ENCODE results near the gene DDO. TPM values are rescaled to one million over a fixed set of nuclear protein-coding genes. Genes with fewer than 3 reads are reported as not detected.

DDO gene
- total and polyA plus RNA-seq, 2 experiments from 2014 or later = 0.10 TPM; not detected in 1

GRCh38 chr6:110390404-110390803 lies 25.0 kb downstream of the DDO start:
- H4K20me1 ChIP-seq (replicated peaks; ENCODE audit: insufficient read depth) = no peaks in the 10 kb centered on the region
- H3K27me3 ChIP-seq (ENCODE audit: insufficient read depth) = no peaks in the 10 kb centered on the region
- H3K4me1 Mint-ChIP-seq = peaks cover 9% of the 10 kb centered on the region
- no peak for DNase-seq (ENCODE audit: low spot score)
- H2AFZ ChIP-seq = no peak overlapping the region
- H3K79me2 ChIP-seq (replicated peaks; ENCODE audit: insufficient read depth) = no peaks in the 10 kb centered on the region
- H3K4me2 ChIP-seq = no peak overlapping the region
- peaks cover 1% of the 10 kb centered on the region for H3K27me3 Mint-ChIP-seq (ENCODE audit: insufficient read depth, low read depth, poor library complexity)
- H3K36me3 Mint-ChIP-seq (ENCODE audit: low read depth) = no peaks in the 10 kb centered on the region
- H3F3A ChIP-seq (replicated peaks; ENCODE audit: low read depth) = no peaks in the 10 kb centered on the region
- peaks cover 3% of the 10 kb centered on the region for H3K4me1 ChIP-seq (ENCODE audit: insufficient read depth)
- H3K36me3 ChIP-seq (ENCODE audit: insufficient read depth) = no peaks in the 10 kb centered on the region
- H3K27ac Mint-ChIP-seq = no peak overlapping the region
- no peak for TF ChIP-seq JUNB (IDR thresholded peaks at IDR 0.05; ENCODE audit: unreplicated experiment)
- TF ChIP-seq POLR2AphosphoS5 (IDR thresholded peaks at IDR 0.05; ENCODE audit: low read depth) = no peak
- TF ChIP-seq, protein P1, sequence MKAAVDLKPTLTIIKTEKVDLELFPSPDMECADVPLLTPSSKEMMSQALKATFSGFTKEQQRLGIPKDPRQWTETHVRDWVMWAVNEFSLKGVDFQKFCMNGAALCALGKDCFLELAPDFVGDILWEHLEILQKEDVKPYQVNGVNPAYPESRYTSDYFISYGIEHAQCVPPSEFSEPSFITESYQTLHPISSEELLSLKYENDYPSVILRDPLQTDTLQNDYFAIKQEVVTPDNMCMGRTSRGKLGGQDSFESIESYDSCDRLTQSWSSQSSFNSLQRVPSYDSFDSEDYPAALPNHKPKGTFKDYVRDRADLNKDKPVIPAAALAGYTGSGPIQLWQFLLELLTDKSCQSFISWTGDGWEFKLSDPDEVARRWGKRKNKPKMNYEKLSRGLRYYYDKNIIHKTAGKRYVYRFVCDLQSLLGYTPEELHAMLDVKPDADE (IDR thresholded peaks at IDR 0.05) = no peak
- TF ChIP-seq, protein P2, sequence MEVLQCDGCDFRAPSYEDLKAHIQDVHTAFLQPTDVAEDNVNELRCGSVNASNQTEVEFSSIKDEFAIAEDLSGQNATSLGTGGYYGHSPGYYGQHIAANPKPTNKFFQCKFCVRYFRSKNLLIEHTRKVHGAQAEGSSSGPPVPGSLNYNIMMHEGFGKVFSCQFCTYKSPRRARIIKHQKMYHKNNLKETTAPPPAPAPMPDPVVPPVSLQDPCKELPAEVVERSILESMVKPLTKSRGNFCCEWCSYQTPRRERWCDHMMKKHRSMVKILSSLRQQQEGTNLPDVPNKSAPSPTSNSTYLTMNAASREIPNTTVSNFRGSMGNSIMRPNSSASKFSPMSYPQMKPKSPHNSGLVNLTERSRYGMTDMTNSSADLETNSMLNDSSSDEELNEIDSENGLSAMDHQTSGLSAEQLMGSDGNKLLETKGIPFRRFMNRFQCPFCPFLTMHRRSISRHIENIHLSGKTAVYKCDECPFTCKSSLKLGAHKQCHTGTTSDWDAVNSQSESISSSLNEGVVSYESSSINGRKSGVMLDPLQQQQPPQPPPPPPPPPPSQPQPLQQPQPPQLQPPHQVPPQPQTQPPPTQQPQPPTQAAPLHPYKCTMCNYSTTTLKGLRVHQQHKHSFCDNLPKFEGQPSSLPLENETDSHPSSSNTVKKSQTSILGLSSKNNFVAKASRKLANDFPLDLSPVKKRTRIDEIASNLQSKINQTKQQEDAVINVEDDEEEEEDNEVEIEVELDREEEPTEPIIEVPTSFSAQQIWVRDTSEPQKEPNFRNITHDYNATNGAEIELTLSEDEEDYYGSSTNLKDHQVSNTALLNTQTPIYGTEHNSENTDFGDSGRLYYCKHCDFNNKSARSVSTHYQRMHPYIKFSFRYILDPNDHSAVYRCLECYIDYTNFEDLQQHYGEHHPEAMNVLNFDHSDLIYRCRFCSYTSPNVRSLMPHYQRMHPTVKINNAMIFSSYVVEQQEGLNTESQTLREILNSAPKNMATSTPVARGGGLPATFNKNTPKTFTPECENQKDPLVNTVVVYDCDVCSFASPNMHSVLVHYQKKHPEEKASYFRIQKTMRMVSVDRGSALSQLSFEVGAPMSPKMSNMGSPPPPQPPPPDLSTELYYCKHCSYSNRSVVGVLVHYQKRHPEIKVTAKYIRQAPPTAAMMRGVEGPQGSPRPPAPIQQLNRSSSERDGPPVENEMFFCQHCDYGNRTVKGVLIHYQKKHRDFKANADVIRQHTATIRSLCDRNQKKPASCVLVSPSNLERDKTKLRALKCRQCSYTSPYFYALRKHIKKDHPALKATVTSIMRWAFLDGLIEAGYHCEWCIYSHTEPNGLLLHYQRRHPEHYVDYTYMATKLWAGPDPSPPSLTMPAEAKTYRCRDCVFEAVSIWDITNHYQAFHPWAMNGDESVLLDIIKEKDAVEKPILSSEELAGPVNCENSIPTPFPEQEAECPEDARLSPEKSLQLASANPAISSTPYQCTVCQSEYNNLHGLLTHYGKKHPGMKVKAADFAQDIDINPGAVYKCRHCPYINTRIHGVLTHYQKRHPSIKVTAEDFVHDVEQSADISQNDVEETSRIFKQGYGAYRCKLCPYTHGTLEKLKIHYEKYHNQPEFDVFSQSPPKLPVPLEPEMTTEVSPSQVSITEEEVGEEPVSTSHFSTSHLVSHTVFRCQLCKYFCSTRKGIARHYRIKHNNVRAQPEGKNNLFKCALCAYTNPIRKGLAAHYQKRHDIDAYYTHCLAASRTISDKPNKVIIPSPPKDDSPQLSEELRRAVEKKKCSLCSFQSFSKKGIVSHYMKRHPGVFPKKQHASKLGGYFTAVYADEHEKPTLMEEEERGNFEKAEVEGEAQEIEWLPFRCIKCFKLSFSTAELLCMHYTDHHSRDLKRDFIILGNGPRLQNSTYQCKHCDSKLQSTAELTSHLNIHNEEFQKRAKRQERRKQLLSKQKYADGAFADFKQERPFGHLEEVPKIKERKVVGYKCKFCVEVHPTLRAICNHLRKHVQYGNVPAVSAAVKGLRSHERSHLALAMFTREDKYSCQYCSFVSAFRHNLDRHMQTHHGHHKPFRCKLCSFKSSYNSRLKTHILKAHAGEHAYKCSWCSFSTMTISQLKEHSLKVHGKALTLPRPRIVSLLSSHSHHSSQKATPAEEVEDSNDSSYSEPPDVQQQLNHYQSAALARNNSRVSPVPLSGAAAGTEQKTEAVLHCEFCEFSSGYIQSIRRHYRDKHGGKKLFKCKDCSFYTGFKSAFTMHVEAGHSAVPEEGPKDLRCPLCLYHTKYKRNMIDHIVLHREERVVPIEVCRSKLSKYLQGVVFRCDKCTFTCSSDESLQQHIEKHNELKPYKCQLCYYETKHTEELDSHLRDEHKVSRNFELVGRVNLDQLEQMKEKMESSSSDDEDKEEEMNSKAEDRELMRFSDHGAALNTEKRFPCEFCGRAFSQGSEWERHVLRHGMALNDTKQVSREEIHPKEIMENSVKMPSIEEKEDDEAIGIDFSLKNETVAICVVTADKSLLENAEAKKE (CRISPR knock-in tag; IDR thresholded peaks at IDR 0.05) = no peak
- no peak for TF ChIP-seq ZNF114 (CRISPR knock-in tag; IDR thresholded peaks at IDR 0.05)
- TF ChIP-seq EZH2 (IDR thresholded peaks at IDR 0.05; ENCODE audit: low read depth, unreplicated experiment) = no peak
- no peak for TF ChIP-seq EZH2phosphoT487 (IDR thresholded peaks at IDR 0.05; ENCODE audit: unreplicated experiment)
- TF ChIP-seq NANOG (IDR thresholded peaks at IDR 0.05; ENCODE audit: borderline replicate concordance) = no peak
- no peak for TF ChIP-seq STAT1 (IDR thresholded peaks at IDR 0.05; ENCODE audit: unreplicated experiment)
- TF ChIP-seq, protein P3, sequence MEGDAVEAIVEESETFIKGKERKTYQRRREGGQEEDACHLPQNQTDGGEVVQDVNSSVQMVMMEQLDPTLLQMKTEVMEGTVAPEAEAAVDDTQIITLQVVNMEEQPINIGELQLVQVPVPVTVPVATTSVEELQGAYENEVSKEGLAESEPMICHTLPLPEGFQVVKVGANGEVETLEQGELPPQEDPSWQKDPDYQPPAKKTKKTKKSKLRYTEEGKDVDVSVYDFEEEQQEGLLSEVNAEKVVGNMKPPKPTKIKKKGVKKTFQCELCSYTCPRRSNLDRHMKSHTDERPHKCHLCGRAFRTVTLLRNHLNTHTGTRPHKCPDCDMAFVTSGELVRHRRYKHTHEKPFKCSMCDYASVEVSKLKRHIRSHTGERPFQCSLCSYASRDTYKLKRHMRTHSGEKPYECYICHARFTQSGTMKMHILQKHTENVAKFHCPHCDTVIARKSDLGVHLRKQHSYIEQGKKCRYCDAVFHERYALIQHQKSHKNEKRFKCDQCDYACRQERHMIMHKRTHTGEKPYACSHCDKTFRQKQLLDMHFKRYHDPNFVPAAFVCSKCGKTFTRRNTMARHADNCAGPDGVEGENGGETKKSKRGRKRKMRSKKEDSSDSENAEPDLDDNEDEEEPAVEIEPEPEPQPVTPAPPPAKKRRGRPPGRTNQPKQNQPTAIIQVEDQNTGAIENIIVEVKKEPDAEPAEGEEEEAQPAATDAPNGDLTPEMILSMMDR (conservative IDR thresholded peaks at IDR 0.05; ENCODE audit: low read depth in 2 of 2) = no peak
- TF ChIP-seq CREB1 (CRISPR knock-in tag; IDR thresholded peaks at IDR 0.05; ENCODE audit: low read depth) = no peak
- no peak overlapping the region for H3K27ac ChIP-seq (ENCODE audit: low read depth)
- ATAC-seq = no peak
- 0 out of 2 replicates have a peak, but pooled peaks cover 9% of the 10 kb centered on the region for H3K9me2 ChIP-seq (ENCODE audit: insufficient read depth)
- no peaks in the 10 kb centered on the region for H3K9me3 Mint-ChIP-seq
- no peak overlapping the region for H3K4me3 ChIP-seq
- H3K4me3 Mint-ChIP-seq = no peak overlapping the region
